H4 (cell line): ENCODE results near the gene APLP2. TPM values are rescaled to one million over a fixed set of nuclear protein-coding genes. Genes with fewer than 3 reads are reported as not detected.
"Not testable (repeated sequence)": the region's sequence is repeated elsewhere in the genome, so short reads cannot be mapped to it uniquely, and the experiment has no call there.

Experiments used
- DNase-seq: peaks from one replicate; pipeline ENCODE4 v3.0.0-alpha.2; 2015; ENCODE audit warnings: low spot score
- total RNA-seq: library from RNA; depleted of rRNA; stranded (reverse); fragments of >200 nt; shearing (Covaris generic); gene quantifications from 2 replicates; pipeline ENCODE4 v1.2.3, GENCODE V29; 2014

Gene APLP2
- total RNA-seq, 1 experiment from 2014 or later = 146 TPM

- DNase-seq = no peak
These were observed 100.7 kb downstream of the APLP2 start for GRCh38 chr11:130170345-130170744.

GRCh38 chr11:130171534-130171933 is 101.8 kb downstream of the APLP2 start:
- no peak for DNase-seq

GRCh38 chr11:130172001-130172400 is 102.3 kb downstream of the APLP2 start:
- DNase-seq = not testable (repeated sequence)

GRCh38 chr11:130174642-130175041 is 104.9 kb downstream of the APLP2 start:
- no peak for DNase-seq

GRCh38 chr11:130175898-130176297 is 106.2 kb downstream of the APLP2 start:
- no peak for DNase-seq

- DNase-seq = no peak
These were observed 108.1 kb downstream of the APLP2 start for GRCh38 chr11:130177782-130178181.

GRCh38 chr11:130178441-130179339 is 109.0 kb downstream of the APLP2 start:
- no peak for DNase-seq

- DNase-seq = no peak
These were observed 110.0 kb downstream of the APLP2 start for GRCh38 chr11:130179396-130180306.

- no peak for DNase-seq
These were observed 110.8 kb downstream of the APLP2 start for GRCh38 chr11:130180491-130180890.

GRCh38 chr11:130180896-130181294 is 111.2 kb downstream of the APLP2 start:
- no peak for DNase-seq

- peak; percentile 29 for DNase-seq
These were observed 111.9 kb downstream of the APLP2 start for GRCh38 chr11:130181295-130182272.

GRCh38 chr11:130183878-130184610 is 114.3 kb downstream of the APLP2 start:
- DNase-seq = no peak

- DNase-seq = no peak
These were observed 117.4 kb downstream of the APLP2 start for GRCh38 chr11:130187096-130187495.

GRCh38 chr11:130188047-130188446 is 118.4 kb downstream of the APLP2 start:
- no peak for DNase-seq

GRCh38 chr11:130188585-130189347 is 119.1 kb downstream of the APLP2 start:
- no peak for DNase-seq

GRCh38 chr11:130189492-130190210 is 120.0 kb downstream of the APLP2 start:
- DNase-seq = no peak

- no peak for DNase-seq
These were observed 120.7 kb downstream of the APLP2 start for GRCh38 chr11:130190371-130190881.

GRCh38 chr11:130191896-130192295 is 122.2 kb downstream of the APLP2 start:
- no peak for DNase-seq

GRCh38 chr11:130192845-130193267 is 123.2 kb downstream of the APLP2 start:
- no peak for DNase-seq
